GM18907 (cell line): Measurements from ENCODE around the gene HTR2C.
"Not testable (repeated sequence)": the region's sequence is repeated elsewhere in the genome, so short reads cannot be mapped to it uniquely, and the experiment has no call there.

Source experiments
- ATAC-seq: cut with Tn5 transposase; IDR thresholded peaks from one replicate; pipeline ENCODE4 v1.9.1; 2021; ENCODE audit warnings: mild to moderate bottlenecking, moderate library complexity; ENCODE audit not compliant: unreplicated experiment

HTR2C gene

DNA sequence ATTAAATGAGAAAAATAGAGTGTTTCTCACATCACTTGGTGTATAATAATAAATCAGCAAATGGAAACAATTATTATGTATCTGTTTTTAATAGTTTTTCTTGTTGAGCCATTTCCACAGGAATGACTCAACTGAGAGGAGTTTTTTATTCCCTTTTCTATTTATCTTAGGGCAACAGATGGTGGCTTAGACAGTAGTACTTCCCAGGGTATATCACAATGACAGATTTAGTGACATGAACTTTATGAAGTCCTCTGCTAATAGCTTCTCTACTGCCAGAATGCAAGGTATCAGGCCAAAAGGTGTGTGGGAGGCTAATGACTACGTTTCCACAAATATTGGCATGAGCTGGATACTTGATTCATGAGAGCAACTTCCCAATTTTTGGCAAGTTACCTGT lies 126.7 kb downstream of the HTR2C start:
- no peak for ATAC-seq

- no peak for ATAC-seq
These were observed 128.6 kb downstream of the HTR2C start for GRCh38 chrX:114712466-114712865.

GRCh38 chrX:114715096-114715495 lies 131.2 kb downstream of the HTR2C start:
- no peak for ATAC-seq

DNA sequence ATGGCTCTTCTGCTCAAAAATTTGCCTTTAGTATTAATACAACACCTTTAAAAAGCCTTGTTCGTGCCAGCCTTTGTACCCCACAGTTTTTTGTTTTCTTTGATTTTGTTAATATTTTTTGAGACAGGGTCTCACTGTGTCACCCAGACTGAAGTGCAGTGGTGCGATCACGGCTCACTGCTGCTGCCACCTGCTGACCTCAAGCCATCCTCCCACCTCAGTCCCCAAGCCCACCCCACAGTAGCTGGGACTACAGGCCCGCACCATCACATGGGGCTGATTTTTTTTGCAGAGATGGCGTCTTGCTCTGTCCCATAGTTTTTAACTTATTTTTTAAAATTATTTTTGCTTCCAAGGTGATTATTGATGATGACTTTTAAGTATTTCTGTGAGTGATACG lies 134.0 kb downstream of the HTR2C start:
- ATAC-seq = no peak

GRCh38 chrX:114766541-114766940 lies 182.7 kb downstream of the HTR2C start:
- no peak for ATAC-seq

DNA sequence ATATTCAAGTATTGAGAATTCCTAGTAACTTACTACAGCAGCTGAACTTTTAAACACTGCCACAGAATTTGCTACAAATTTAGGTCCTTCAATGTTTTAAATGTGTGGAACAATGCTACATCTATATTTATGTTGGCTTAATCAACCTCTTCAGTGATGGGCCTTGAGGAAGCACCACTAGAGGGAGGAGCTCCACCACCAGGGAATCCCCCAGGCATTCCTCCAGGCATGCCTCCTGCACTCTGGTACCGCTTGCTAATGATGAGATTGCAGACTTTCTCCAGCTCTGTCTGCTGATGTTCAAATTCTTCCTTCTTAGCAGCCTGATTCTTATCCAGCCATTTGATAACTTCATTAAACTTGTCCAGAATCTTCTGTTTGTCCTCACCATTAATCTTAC lies 190.8 kb downstream of the HTR2C start:
- ATAC-seq = no peak

DNA sequence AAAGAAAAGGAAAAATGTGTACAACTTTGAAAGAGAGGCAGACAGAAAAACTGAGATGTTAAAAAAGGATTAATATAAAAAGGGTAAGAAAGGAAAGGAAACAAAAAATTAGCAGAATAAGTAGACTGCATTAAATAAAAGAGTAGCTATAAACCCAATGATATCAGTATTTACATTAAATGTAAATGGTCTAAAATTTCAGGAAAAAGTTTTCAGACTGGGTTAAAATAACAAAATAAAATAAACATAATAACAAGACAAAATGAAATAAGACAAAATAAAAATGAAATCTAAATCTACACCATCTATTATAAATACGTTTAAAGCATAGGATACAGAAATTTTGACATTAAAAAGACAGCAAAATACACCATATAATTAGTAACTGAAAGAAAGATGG lies 199.0 kb downstream of the HTR2C start:
- ATAC-seq = no peak

DNA sequence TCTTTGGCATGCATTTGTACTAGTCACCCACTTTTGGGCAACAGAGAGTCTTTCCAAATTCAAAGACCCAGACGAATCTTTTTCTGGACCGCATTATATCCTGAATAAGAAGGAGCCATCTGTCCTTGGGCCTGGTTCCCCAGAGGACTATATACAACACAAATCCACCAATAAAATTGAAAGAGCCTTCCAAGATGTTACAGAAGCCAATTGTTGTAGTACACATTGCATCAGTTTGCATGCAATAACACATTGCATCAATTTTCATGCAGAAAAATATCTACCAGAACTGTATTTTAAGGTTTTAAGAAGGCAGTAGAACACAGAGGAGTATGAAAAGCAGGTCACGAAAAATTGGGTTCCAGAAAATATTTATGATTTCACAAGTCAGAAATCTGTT lies 203.2 kb downstream of the HTR2C start:
- ATAC-seq = no peak

DNA sequence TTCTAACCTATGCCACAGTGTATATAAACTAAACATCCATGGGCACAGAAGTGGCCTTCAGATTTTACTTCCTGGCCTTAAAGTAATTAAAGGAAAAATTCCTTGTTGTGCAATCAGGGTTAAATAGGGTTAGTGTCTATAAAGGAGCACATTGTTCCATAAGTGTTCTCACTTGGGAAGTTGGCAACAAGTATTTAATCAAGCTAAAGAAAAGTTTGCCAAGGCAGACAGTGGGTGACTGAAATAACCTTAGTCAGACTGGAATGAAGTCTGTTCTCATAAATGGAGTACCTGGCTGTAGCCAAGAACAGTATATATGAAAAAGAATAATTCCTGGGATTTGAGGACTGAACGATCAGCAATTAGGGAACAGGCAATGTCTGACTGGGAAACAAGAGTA lies 213.6 kb downstream of the HTR2C start:
- no peak for ATAC-seq

DNA sequence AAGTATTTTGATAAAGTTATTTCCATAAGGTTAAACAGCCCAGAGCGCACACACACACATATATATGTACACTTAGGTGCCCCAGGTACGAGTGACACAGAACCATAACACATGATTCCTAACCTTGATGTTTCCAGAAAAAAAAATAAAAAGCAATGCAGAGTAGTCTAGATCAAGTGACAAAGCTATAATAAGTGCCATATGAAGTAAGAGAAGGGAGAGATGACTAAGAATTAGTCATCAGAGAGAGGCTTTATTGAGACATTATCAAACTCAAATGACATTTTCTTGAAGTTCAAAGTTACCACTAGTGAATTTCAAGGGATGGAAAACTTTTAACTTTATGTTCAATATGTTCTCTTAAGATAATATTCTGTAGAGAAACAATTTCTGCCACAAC lies 215.0 kb downstream of the HTR2C start:
- no peak for ATAC-seq

- ATAC-seq = no peak
These were observed 216.8 kb downstream of the HTR2C start for GRCh38 chrX:114800719-114801118.

GRCh38 chrX:114819509-114819908 lies 235.6 kb downstream of the HTR2C start:
- ATAC-seq = no peak

DNA sequence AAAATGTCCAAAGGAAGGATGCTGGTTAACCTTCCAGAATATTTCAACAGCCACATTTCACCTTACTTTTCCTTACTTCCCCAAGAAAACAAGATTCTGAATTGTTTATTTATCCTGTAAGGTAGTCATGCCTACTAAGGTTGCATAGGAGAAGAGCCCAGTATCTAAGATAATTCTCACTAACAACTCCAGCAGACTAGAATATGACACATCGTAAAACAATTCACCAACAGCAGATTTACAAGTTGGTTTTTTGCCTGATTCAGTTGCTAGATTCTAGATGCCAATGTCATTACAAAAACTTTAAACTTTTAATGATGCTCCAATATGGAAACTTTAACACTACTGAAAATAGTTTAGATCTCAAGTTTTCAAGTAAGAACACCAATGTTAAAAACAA lies 257.2 kb downstream of the HTR2C start:
- ATAC-seq = no peak

- ATAC-seq = no peak
These were observed 258.3 kb downstream of the HTR2C start for GRCh38 chrX:114842181-114842580.

DNA sequence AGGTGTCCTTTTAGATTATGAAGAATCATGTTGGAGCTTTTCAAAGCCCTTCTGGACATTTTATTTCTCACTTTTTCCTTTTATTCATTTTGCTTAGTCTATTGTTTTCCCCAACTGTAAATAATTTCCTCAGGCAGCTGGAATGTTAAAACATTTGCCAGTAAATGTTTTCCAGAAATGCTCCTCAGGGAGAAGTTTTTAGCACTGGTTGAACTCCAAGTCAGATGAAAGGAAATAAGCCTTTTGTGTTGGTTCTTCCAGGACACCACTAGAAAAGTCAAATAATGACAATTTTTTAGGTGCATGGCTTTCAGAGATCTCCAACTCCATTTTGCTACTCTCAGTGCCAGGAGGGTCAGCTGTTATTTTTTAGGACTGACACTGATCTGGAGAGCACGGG lies 305.6 kb downstream of the HTR2C start:
- ATAC-seq = no peak

- no peak for ATAC-seq
These were observed 319.7 kb downstream of the HTR2C start for GRCh38 chrX:114903618-114904017.

GRCh38 chrX:114905251-114905650 lies 321.4 kb downstream of the HTR2C start:
- no peak for ATAC-seq

DNA sequence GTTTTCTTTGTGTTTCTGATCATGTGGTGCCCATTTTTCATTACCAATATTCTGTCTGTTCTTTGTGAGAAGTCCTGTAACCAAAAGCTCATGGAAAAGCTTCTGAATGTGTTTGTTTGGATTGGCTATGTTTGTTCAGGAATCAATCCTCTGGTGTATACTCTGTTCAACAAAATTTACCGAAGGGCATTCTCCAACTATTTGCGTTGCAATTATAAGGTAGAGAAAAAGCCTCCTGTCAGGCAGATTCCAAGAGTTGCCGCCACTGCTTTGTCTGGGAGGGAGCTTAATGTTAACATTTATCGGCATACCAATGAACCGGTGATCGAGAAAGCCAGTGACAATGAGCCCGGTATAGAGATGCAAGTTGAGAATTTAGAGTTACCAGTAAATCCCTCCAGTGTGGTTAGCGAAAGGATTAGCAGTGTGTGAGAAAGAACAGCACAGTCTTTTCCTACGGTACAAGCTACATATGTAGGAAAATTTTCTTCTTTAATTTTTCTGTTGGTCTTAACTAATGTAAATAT lies 323.2 kb downstream of the HTR2C start:
- ATAC-seq = no peak

- no peak for ATAC-seq
These were observed 340.5 kb downstream of the HTR2C start for GRCh38 chrX:114924423-114924822.

GRCh38 chrX:114924856-114925255 lies 341.0 kb downstream of the HTR2C start:
- no peak for ATAC-seq

DNA sequence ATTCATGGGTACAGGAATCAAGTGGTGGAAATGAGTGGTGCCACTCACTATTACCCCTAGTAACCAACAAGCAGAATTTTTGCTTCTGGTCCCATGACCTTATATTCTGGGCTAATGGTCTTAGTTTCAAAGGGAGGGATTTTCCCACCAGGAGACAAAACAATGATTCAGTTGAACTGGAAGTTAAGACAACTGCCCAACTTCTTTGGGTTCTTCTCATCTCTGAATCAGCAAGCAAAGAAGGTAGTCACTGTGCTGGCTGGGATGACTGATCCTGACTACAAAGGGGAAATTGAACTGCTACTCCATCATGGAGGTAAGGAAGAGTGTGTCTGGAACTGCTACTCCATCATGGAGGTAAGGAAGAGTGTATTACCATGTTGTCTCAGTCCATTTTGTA lies 346.3 kb downstream of the HTR2C start:
- ATAC-seq = no peak

DNA sequence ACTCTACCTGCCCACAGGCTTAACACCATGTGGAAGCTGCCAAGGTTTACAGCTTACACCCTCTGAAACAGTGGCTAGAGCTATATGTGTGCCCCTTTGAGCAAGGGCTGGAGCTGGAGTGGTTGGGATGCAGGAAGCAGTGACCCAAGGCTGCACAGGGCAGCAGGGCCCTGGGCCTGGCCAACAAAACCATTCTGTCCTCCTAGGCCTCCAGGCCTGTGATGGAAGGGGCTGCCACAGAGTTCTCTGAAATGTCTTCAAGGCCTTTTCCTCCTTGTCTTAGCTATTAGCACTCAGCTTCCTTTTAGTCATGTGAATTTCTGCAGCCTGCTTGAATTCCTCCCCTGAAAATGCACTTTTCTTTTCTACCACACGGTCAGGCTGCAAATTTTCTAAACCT lies 348.7 kb downstream of the HTR2C start:
- no peak for ATAC-seq

DNA sequence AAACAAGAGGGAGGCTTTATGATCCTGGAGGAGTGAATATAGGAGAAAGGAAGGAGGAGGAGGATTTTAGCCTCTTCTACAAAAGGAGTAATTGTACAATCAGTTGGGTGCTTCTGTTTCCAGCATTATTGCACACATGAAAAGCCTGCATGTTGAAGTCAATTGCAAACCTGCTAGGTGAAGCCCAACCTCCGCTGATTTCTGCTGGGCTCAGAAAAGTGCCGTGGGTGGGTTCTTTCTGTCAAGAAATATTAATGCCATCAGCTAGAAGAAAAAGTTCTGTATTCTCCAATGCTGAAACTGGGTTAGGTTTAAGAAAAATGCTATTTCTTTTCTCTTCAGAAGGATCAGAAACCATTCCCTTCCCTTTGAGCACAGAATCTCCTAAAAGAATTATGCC lies 349.4 kb downstream of the HTR2C start:
- ATAC-seq = not testable (repeated sequence)

GRCh38 chrX:114937090-114937489 lies 353.2 kb downstream of the HTR2C start:
- not testable (repeated sequence) for ATAC-seq
